B cell (primary cell): ENCODE results near the gene PSME2. TPM values are rescaled to one million over a fixed set of nuclear protein-coding genes. Genes with fewer than 3 reads are reported as not detected.
A peak's percentile ranks its signal among the peaks of the same experiment; 100 is the strongest.

ENCODE experiments used
- ATAC-seq: fragments of 200-7000 bp; cut with Tn5 transposase; one replicate; pipeline ENCODE4 v1.10.0; 2021; ENCODE audit warnings: low read depth, mild to moderate bottlenecking, moderate number of reproducible peaks, moderate library complexity
- CTCF ChIA-PET: fragments of 350-600 bp; sonication (Branson Sonifier 250); formaldehyde crosslinking; loops from one replicate; lab custom pipeline; 2021; ENCODE audit warnings: antibody characterized with exemption, inconsistent platforms; lab: Charles Lee
- POLR2A ChIA-PET: fragments of 350-600 bp; sonication (Branson Sonifier 250); formaldehyde crosslinking; loops from one replicate; lab custom pipeline; 2021; ENCODE audit warnings: antibody characterized with exemption; lab: Charles Lee
- DNase-seq: peaks from one replicate; pipeline ENCODE4 v3.0.0; 2013
- H2AFZ ChIP-seq: 2 replicates; pipeline ENCODE4 v1.6.1; 2012; ENCODE audit warnings: mild to moderate bottlenecking, low read depth, low read length; ENCODE audit not compliant: insufficient read depth, poor library complexity, severe bottlenecking
- H3K27ac ChIP-seq, 2 donors: 1 replicate in 1 of 2; 2 replicates in 1 of 2; pipeline ENCODE4 v1.5.1; 2012 to 2013; ENCODE audit warnings: low read length in 2 of 2, mild to moderate bottlenecking in 2 of 2, moderate library complexity in 1 of 2
- H3K27me3 ChIP-seq, 4 experiments: fragments of 200-600 bp in 1 of 4; sonication (generic) in 1 of 4; replicated peaks in 1 of 4; 1 replicate in 2 of 4; 2 replicates in 2 of 4; pipeline versions ENCODE4 v1.6.1 to v1.7.0; 2013 to 2016; ENCODE audit warnings: low read length in 3 of 4, mild to moderate bottlenecking in 2 of 4, mixed read lengths in 1 of 4, moderate library complexity in 1 of 4; ENCODE audit not compliant: insufficient read depth in 4 of 4, control insufficient read depth in 3 of 4; ENCODE audit errors: control extremely low read depth in 1 of 4
- H3K36me3 ChIP-seq, 2 experiments: replicated peaks in 1 of 2; 1 replicate in 1 of 2; 2 replicates in 1 of 2; pipeline versions ENCODE4 v1.6.1 to v1.7.1; 2013; ENCODE audit warnings: low read length in 1 of 2; ENCODE audit not compliant: insufficient read depth in 2 of 2, control insufficient read depth in 1 of 2; ENCODE audit errors: control extremely low read depth in 1 of 2, extremely low read depth in 1 of 2
- H3K4me1 ChIP-seq, 2 donors: fragments of 200-600 bp in 1 of 2; sonication (generic) in 1 of 2; 1 replicate in 1 of 2; 2 replicates in 1 of 2; pipeline versions ENCODE4 v1.5.1 to v1.6.1; 2013 to 2017; ENCODE audit warnings: low read length in 2 of 2; ENCODE audit not compliant: control insufficient read depth in 2 of 2, insufficient read depth in 2 of 2
- H3K4me2 ChIP-seq: replicated peaks from 2 replicates; pipeline ENCODE3; 2012; ENCODE audit warnings: mild to moderate bottlenecking, low read depth, low read length; ENCODE audit not compliant: poor library complexity, severe bottlenecking
- H3K4me3 ChIP-seq, 5 experiments: fragments of 200-600 bp in 1 of 5; sonication (generic) in 1 of 5; 1 replicate in 3 of 5; 2 replicates in 2 of 5; pipeline versions ENCODE4 v1.5.1 to v1.7.0; 2011 to 2016; ENCODE audit warnings: low read length in 4 of 5, mild to moderate bottlenecking in 4 of 5, low read depth in 2 of 5, control low read depth in 1 of 5, moderate library complexity in 1 of 5; ENCODE audit not compliant: insufficient read depth in 1 of 5; ENCODE audit errors: control extremely low read depth in 1 of 5, extremely low read depth in 1 of 5
- H3K79me2 ChIP-seq: fragments of 200-600 bp; sonication (generic); one replicate; pipeline ENCODE4 v1.6.0; 2016; ENCODE audit warnings: low read length; ENCODE audit not compliant: control insufficient read depth, insufficient read depth
- H3K9ac ChIP-seq: fragments of 200-600 bp; sonication (generic); 2 replicates; pipeline ENCODE4 v1.6.1; 2017; ENCODE audit warnings: mild to moderate bottlenecking, low read length, moderate library complexity
- H3K9me3 ChIP-seq, 3 donors: one replicate each; pipeline versions ENCODE4 v1.6.1 to v1.7.1; 2013; ENCODE audit warnings: low read length in 2 of 3; ENCODE audit not compliant: control insufficient read depth in 2 of 3, insufficient read depth in 1 of 3; ENCODE audit errors: control extremely low read depth in 1 of 3
- H4K20me1 ChIP-seq: 2 replicates; pipeline ENCODE4 v1.6.0; 2012; ENCODE audit warnings: mild to moderate bottlenecking, low read length; ENCODE audit not compliant: insufficient read depth, control insufficient read depth, poor library complexity, severe bottlenecking
- H3K27ac Mint-ChIP-seq: one replicate; pipeline ENCODE4 v1.8.0; 2021; ENCODE audit warnings: mixed read lengths
- H3K27me3 Mint-ChIP-seq: one replicate; pipeline ENCODE4 v1.8.0; 2021; ENCODE audit warnings: mixed read lengths
- H3K4me1 Mint-ChIP-seq: one replicate; pipeline ENCODE4 v1.8.0; 2021; ENCODE audit warnings: mixed read lengths
- H3K4me3 Mint-ChIP-seq: one replicate; pipeline ENCODE4 v1.8.0; 2021; ENCODE audit warnings: mixed read lengths
- H3K9me3 Mint-ChIP-seq: one replicate; pipeline ENCODE4 v1.8.0; 2022; ENCODE audit warnings: mixed read lengths; ENCODE audit not compliant: insufficient read depth
- EZH2 ChIP-seq: IDR thresholded peaks from 2 replicates; pipeline ENCODE4 v1.6.1; 2012; ENCODE audit warnings: borderline replicate concordance, low read depth, mild to moderate bottlenecking, moderate library complexity, low read length; ENCODE audit not compliant: insufficient read depth, poor library complexity, severe bottlenecking
- WGBS: methylation state at CpG from one replicate; pipeline ENCODE4 v1.1.5; 2013; ENCODE audit warnings: missing lambda C conversion rate; ENCODE audit not compliant: insufficient coverage; 5-methylcytosine and 5-hydroxymethylcytosine counted together
- intact Hi-C: fragments of 100-400 bp; cut with micrococcal nuclease; formaldehyde crosslinking; loops from one replicate; pipeline ENCODE4 v1.10.0; 2022
- polyA plus RNA-seq: library from polyadenylated mRNA; depleted of rRNA; stranded (reverse); fragments of >200 nt; gene quantifications from 2 replicates; pipeline ENCODE4 v1.2.3, GENCODE V29; 2012
- small RNA-seq: library from RNA; depleted of rRNA; stranded (forward); fragments of <200 nt; gene quantifications from one replicate; pipeline ENCODE3, GENCODE V24; 2012; ENCODE audit warnings: low replicate concordance, low read depth; ENCODE audit not compliant: insufficient read length
- total RNA-seq, 2 donors: library from RNA; stranded (reverse); fragments of 120-200 nt in 1 of 2; gene quantifications; 1 replicate in 1 of 2; 2 replicates in 1 of 2; pipeline versions ENCODE4 v1.2.3 to v1.2.4, GENCODE V29; 2013 to 2022
- TF ChIP-seq, protein P1 (sequence below): fragments of 200-600 bp; IDR thresholded peaks from one replicate; pipeline ENCODE4 v1.8.0; 2022; ENCODE audit warnings: antibody characterized with exemption, mild to moderate bottlenecking

Gene PSME2
- total and polyA plus RNA-seq, 2 donors (not counting 1 experiment from before 2014, with no cell fraction given), result 126 to 141 TPM

DNA sequence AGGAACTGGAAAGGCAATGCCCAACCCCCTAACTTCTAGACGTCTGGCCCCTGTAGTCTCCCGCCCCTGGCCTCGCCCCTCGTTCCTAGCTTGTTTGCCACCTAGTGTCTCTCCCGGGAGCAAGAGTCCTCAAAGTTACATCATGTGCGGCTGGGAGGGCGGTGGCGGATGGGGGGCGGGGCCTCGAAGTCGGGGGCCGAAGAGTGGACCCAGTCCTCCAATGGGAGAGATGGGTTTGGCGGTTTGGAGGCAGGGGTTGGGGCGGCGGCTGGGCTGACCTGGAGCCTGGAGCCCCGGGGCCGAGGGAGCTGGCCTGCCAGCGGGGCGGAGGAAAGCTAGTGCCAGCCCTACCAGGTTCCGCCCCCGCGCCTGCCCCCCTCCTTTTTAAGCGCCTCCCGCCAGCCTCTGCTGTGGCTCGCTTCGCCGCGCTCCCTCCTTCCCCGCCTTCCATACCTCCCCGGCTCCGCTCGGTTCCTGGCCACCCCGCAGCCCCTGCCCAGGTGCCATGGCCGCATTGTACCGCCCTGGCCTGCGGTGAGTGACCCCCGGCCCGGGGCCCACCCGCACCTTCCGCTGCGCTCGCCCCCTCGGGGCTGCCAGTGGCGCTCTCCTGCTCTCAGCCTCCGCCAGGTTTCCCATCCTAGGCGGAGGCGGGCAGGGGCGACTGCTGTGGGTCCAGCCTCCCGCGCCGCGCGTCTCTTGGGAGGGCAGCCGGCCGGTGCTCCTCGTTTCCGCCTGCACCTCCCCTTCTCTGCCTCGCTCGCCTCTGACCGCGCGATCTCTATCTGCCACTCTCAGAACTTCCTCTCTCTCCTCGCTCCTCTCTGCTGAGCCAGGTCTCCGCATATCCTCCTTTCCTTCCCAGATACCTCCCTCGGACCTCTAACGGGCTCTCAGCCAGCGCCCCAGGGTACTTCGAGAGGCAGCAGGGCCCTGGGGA, 52.2 kb downstream of the PSME2 start, which contains the start of gene PCK2:
PCK2 (plus strand) TSS at position 411 of the 940 bp plus-strand sequence; CDS start at position 506, 95 bp downstream.
- Mint-ChIP-seq H3K4me3 (peak within 1 kb of the TSS; percentile 95), H3K4me1 (peaks cover 38% of the 10 kb centered on the region), H3K27me3 (no peaks in the 10 kb centered on the region), H3K9me3 (no peaks in the 10 kb centered on the region), H3K27ac (peak within 1 kb of the TSS; percentile 92)
- peak within 1 kb of the TSS; percentile 80 to 95 for H3K27ac ChIP-seq
- peaks cover 7% of the 10 kb centered on the region for H4K20me1 ChIP-seq
- peak within 1 kb of the TSS; percentile 62 to 97 (median 89) for H3K4me3 ChIP-seq
- H3K9ac ChIP-seq, result peak within 1 kb of the TSS; percentile 95
- peak within 1 kb of the TSS; percentile 95 for H3K4me2 ChIP-seq
- ATAC-seq, result peak; percentile 66
- peak within 1 kb of the TSS; percentile 92 for H2AFZ ChIP-seq
- under 1% methylated on average over 61 of the region's 68 CpGs for WGBS
- no peaks in the 10 kb centered on the region for H3K27me3 ChIP-seq
- DNase-seq, result peak; percentile 81
- intact Hi-C loops, result loop anchor here (1.0 to 5.0 kb wide), 5 partner anchors 13 to 527 kb away; partner anchors contain the start of genes AP1G2, DCAF11, NRL and PSME1
- CTCF ChIA-PET, result interaction anchor here (0.8 to 12.1 kb wide), 16 partner anchors 11 to 214 kb away, joined by 3 to 292 read pairs (median 5); partner anchors contain the start of genes CIDEB, DCAF11, EMC9 and IPO4
- H3K4me1 ChIP-seq, result peaks cover 5 to 35% of the 10 kb centered on the region in 2 donors
- POLR2A ChIA-PET, result interaction anchor here (0.6 to 4.1 kb wide), 11 partner anchors 13 to 149 kb away, joined by 3 to 35 read pairs (median 7); partner anchors contain the start of genes DCAF11, IRF9, NRL and PSME1
- peaks cover 2 to 20% of the 10 kb centered on the region in 2 experiments for H3K36me3 ChIP-seq
- peaks cover 33% of the 10 kb centered on the region for H3K79me2 ChIP-seq
- no peaks in the 10 kb centered on the region for H3K9me3 ChIP-seq
- TF ChIP-seq EZH2, result no peak
- TF ChIP-seq, protein P1, sequence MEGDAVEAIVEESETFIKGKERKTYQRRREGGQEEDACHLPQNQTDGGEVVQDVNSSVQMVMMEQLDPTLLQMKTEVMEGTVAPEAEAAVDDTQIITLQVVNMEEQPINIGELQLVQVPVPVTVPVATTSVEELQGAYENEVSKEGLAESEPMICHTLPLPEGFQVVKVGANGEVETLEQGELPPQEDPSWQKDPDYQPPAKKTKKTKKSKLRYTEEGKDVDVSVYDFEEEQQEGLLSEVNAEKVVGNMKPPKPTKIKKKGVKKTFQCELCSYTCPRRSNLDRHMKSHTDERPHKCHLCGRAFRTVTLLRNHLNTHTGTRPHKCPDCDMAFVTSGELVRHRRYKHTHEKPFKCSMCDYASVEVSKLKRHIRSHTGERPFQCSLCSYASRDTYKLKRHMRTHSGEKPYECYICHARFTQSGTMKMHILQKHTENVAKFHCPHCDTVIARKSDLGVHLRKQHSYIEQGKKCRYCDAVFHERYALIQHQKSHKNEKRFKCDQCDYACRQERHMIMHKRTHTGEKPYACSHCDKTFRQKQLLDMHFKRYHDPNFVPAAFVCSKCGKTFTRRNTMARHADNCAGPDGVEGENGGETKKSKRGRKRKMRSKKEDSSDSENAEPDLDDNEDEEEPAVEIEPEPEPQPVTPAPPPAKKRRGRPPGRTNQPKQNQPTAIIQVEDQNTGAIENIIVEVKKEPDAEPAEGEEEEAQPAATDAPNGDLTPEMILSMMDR, result peak; percentile 28

Small RNA genes lying within 50 kb of the gene (small RNA-seq; reads per million reads assigned to genes)
- gene AL136295.4 (not detected), gene IPO4 (not detected), gene IRF9 (not detected), gene RNA5SP383 (not detected)

Other genes with a start within 250 kb of the PSME2 start
Only the 30 nearest of the 31 such genes appear.
- 15.3 and 15.6 TPM in 2 replicates for gene DHRS4, start 192.8 kb downstream of the PSME2 start, total RNA-seq
- 8.0 and 16.2 TPM in 2 replicates for gene DHRS4, start 192.8 kb downstream of the PSME2 start, polyA plus RNA-seq
- 16.3 and 16.8 TPM in 2 replicates for gene DHRS4L2, start 157.7 kb downstream of the PSME2 start, total RNA-seq
- gene DHRS4L2, start 157.7 kb downstream of the PSME2 start, polyA plus RNA-seq, result 8.0 and 11.2 TPM in 2 replicates
- gene CARMIL3, start 94.6 kb downstream of the PSME2 start, total RNA-seq, result 1.0 and 1.4 TPM in 2 replicates
- gene CARMIL3, start 94.6 kb downstream of the PSME2 start, polyA plus RNA-seq, result 2.8 and 7.2 TPM in 2 replicates
- gene CPNE6, start 75.0 kb downstream of the PSME2 start, total RNA-seq, result not detected in 2 replicates
- 0.10 TPM in 1 of 2 replicates, not detected in the other for gene CPNE6, start 75.0 kb downstream of the PSME2 start, polyA plus RNA-seq
- gene PCK2, start 52.3 kb downstream of the PSME2 start, total RNA-seq, result 34.1 and 40.4 TPM in 2 replicates
- 43.6 and 58.4 TPM in 2 replicates for gene PCK2, start 52.3 kb downstream of the PSME2 start, polyA plus RNA-seq
- 84.8 and 96.3 TPM in 2 replicates for gene DCAF11, start 31.8 kb downstream of the PSME2 start, total RNA-seq
- gene DCAF11, start 31.8 kb downstream of the PSME2 start, polyA plus RNA-seq, result 64.5 and 66.7 TPM in 2 replicates
- 8.1 and 8.8 TPM in 2 replicates for gene NRL, start 31.7 kb downstream of the PSME2 start, total RNA-seq
- gene NRL, start 31.7 kb downstream of the PSME2 start, polyA plus RNA-seq, result 4.8 and 7.0 TPM in 2 replicates
- 2.6 and 3.6 TPM in 2 replicates for gene FITM1, start 16.0 kb downstream of the PSME2 start, total RNA-seq
- gene FITM1, start 16.0 kb downstream of the PSME2 start, polyA plus RNA-seq, result 3.3 and 4.6 TPM in 2 replicates
- gene PSME1, start 10.4 kb downstream of the PSME2 start, total RNA-seq, result 227 and 237 TPM in 2 replicates
- gene PSME1, start 10.4 kb downstream of the PSME2 start, polyA plus RNA-seq, result 257 and 295 TPM in 2 replicates
- 24.7 and 26.4 TPM in 2 replicates for gene EMC9, start 5.0 kb downstream of the PSME2 start, total RNA-seq
- 19.3 and 25.9 TPM in 2 replicates for gene EMC9, start 5.0 kb downstream of the PSME2 start, polyA plus RNA-seq
- 103 and 114 TPM in 2 replicates for gene RNF31, start 888 bp upstream of the PSME2 start, total RNA-seq
- 48.3 and 69.8 TPM in 2 replicates for gene RNF31, start 888 bp upstream of the PSME2 start, polyA plus RNA-seq
- gene IRF9, start 14.7 kb upstream of the PSME2 start, total RNA-seq, result 243 and 269 TPM in 2 replicates
- 191 and 237 TPM in 2 replicates for gene IRF9, start 14.7 kb upstream of the PSME2 start, polyA plus RNA-seq
- 48.4 and 62.1 TPM in 2 replicates for gene REC8, start 25.5 kb upstream of the PSME2 start, total RNA-seq
- 34.0 and 39.5 TPM in 2 replicates for gene REC8, start 25.5 kb upstream of the PSME2 start, polyA plus RNA-seq
- gene IPO4, start 42.2 kb upstream of the PSME2 start, total RNA-seq, result 29.8 and 35.0 TPM in 2 replicates
- gene IPO4, start 42.2 kb upstream of the PSME2 start, polyA plus RNA-seq, result 26.7 and 28.3 TPM in 2 replicates
- 24.5 and 33.9 TPM in 2 replicates for gene TM9SF1, start 48.8 kb upstream of the PSME2 start, total RNA-seq
- gene TM9SF1, start 48.8 kb upstream of the PSME2 start, polyA plus RNA-seq, result 7.6 and 10.0 TPM in 2 replicates
- gene TSSK4, start 59.1 kb upstream of the PSME2 start, total RNA-seq, result 1.7 TPM in 2 replicates
- 0.14 and 0.45 TPM in 2 replicates for gene TSSK4, start 59.1 kb upstream of the PSME2 start, polyA plus RNA-seq
- 102 and 103 TPM in 2 replicates for gene CHMP4A, start 66.9 kb upstream of the PSME2 start, total RNA-seq
- gene CHMP4A, start 66.9 kb upstream of the PSME2 start, polyA plus RNA-seq, result 91.2 and 95.1 TPM in 2 replicates
- gene MDP1, start 69.5 kb upstream of the PSME2 start, total RNA-seq, result 11.3 and 17.0 TPM in 2 replicates
- 22.6 and 28.1 TPM in 2 replicates for gene MDP1, start 69.5 kb upstream of the PSME2 start, polyA plus RNA-seq
- 86.6 and 98.5 TPM in 2 replicates for gene NEDD8, start 85.8 kb upstream of the PSME2 start, total RNA-seq
- 86.7 and 104 TPM in 2 replicates for gene NEDD8, start 85.8 kb upstream of the PSME2 start, polyA plus RNA-seq
- gene GMPR2, start 86.3 kb upstream of the PSME2 start, total RNA-seq, result 58.7 and 64.3 TPM in 2 replicates
- 33.3 and 39.7 TPM in 2 replicates for gene GMPR2, start 86.3 kb upstream of the PSME2 start, polyA plus RNA-seq
- 165 and 169 TPM in 2 replicates for gene TINF2, start 96.0 kb upstream of the PSME2 start, total RNA-seq
- 103 and 108 TPM in 2 replicates for gene TINF2, start 96.0 kb upstream of the PSME2 start, polyA plus RNA-seq
- 11.4 and 11.9 TPM in 2 replicates for gene TGM1, start 116.6 kb upstream of the PSME2 start, total RNA-seq
- 2.7 and 4.9 TPM in 2 replicates for gene TGM1, start 116.6 kb upstream of the PSME2 start, polyA plus RNA-seq
- 57.9 and 70.1 TPM in 2 replicates for gene RABGGTA, start 125.0 kb upstream of the PSME2 start, total RNA-seq
- 134 and 159 TPM in 2 replicates for gene RABGGTA, start 125.0 kb upstream of the PSME2 start, polyA plus RNA-seq
- 42.7 and 43.7 TPM in 2 replicates for gene DHRS1, start 153.2 kb upstream of the PSME2 start, total RNA-seq
- 69.9 and 76.9 TPM in 2 replicates for gene DHRS1, start 153.2 kb upstream of the PSME2 start, polyA plus RNA-seq
- 22.6 and 24.5 TPM in 2 replicates for gene NOP9, start 153.2 kb upstream of the PSME2 start, total RNA-seq
- 9.7 and 13.7 TPM in 2 replicates for gene NOP9, start 153.2 kb upstream of the PSME2 start, polyA plus RNA-seq
- 32.8 and 34.3 TPM in 2 replicates for gene CIDEB, start 161.4 kb upstream of the PSME2 start, total RNA-seq
- gene CIDEB, start 161.4 kb upstream of the PSME2 start, polyA plus RNA-seq, result 17.9 and 26.2 TPM in 2 replicates
- 10.1 and 11.7 TPM in 2 replicates for gene LTB4R2, start 163.5 kb upstream of the PSME2 start, total RNA-seq
- gene LTB4R2, start 163.5 kb upstream of the PSME2 start, polyA plus RNA-seq, result 9.0 and 10.7 TPM in 2 replicates
- 8.8 and 9.2 TPM in 2 replicates for gene LTB4R, start 164.9 kb upstream of the PSME2 start, total RNA-seq
- gene LTB4R, start 164.9 kb upstream of the PSME2 start, polyA plus RNA-seq, result 15.7 and 19.1 TPM in 2 replicates
- 5.8 and 7.8 TPM in 2 replicates for gene ADCY4, start 188.5 kb upstream of the PSME2 start, total RNA-seq
- 2.3 and 3.4 TPM in 2 replicates for gene ADCY4, start 188.5 kb upstream of the PSME2 start, polyA plus RNA-seq
- gene RIPK3, start 193.4 kb upstream of the PSME2 start, total RNA-seq, result 76.6 and 77.6 TPM in 2 replicates
- 58.5 and 65.5 TPM in 2 replicates for gene RIPK3, start 193.4 kb upstream of the PSME2 start, polyA plus RNA-seq